AG10803 (cell line): ENCODE results near the gene PPFIBP1.

ENCODE experiments used
- DNase-seq: peaks from one replicate; pipeline ENCODE4 v3.0.0; 2010; ENCODE audit warnings: low read depth
- H3K4me3 ChIP-seq: 2 replicates; pipeline ENCODE4 v1.5.1; 2011; ENCODE audit warnings: mild to moderate bottlenecking, low read length, control low read depth
- CTCF ChIP-seq: conservative IDR thresholded peaks from 2 replicates; pipeline ENCODE4 v1.5.1; 2011; ENCODE audit warnings: mild to moderate bottlenecking, low read length, control low read depth, inconsistent platforms

Gene PPFIBP1

GRCh38 chr12:27707216-27707615, 183.2 kb downstream of the PPFIBP1 start:
- TF ChIP-seq CTCF = no peak
- no peak for DNase-seq
- H3K4me3 ChIP-seq = no peak overlapping the region

GRCh38 chr12:27709212-27709931, 185.4 kb downstream of the PPFIBP1 start:
- TF ChIP-seq CTCF = no peak
- DNase-seq = no peak
- H3K4me3 ChIP-seq = peak overlapping the region; percentile 95

GRCh38 chr12:27709932-27710591, 186.1 kb downstream of the PPFIBP1 start:
- TF ChIP-seq CTCF = no peak
- H3K4me3 ChIP-seq = peak overlapping the region; percentile 95
- peak; percentile 48 for DNase-seq

- peak within 1 kb of the TSS; percentile 95 for H3K4me3 ChIP-seq
- TF ChIP-seq CTCF = no peak
- peak; percentile 94 for DNase-seq
Observed at GRCh38 chr12:27710592-27711316, 186.7 kb downstream of the PPFIBP1 start, which contains the start of gene MRPS35. Gene MRPS35, plus strand, starts transcription at chr12:27710832. Its CDS starts 12 bp downstream, at chr12:27710844.

- TF ChIP-seq CTCF = no peak
- peak overlapping the region; percentile 95 for H3K4me3 ChIP-seq
- no peak for DNase-seq
Observed at GRCh38 chr12:27711317-27711682, 187.3 kb downstream of the PPFIBP1 start.

- TF ChIP-seq CTCF = no peak
- DNase-seq = no peak
- H3K4me3 ChIP-seq = peak overlapping the region; percentile 95
Observed at GRCh38 chr12:27711967-27712366, 188.0 kb downstream of the PPFIBP1 start.

GRCh38 chr12:27723212-27723611, 199.2 kb downstream of the PPFIBP1 start:
- DNase-seq = no peak
- no peak overlapping the region for H3K4me3 ChIP-seq
- TF ChIP-seq CTCF = no peak
